SK-N-SH treated with all-trans-retinoic acid at 6 μM for 48 hours (cell line): ENCODE data around the gene TFG.

Experiments used
- ATAC-seq: fragments of 200-7000 bp; cut with Tn5 transposase; 3 replicates; pipeline ENCODE4 v1.9.1; 2020; ENCODE audit warnings: mild to moderate bottlenecking, moderate library complexity
- ARNTL ChIP-seq: fragments of 450-650 bp; formaldehyde crosslinking; IDR thresholded peaks from 2 replicates; pipeline ENCODE4 v1.5.0; 2020; ENCODE audit warnings: low read depth, mild to moderate bottlenecking, moderate library complexity, borderline replicate concordance
- CREB5 ChIP-seq: fragments of 250-450 bp; sonication (Bioruptor Pico); IDR thresholded peaks from 2 replicates; pipeline ENCODE4 v1.5.1; 2020; ENCODE audit warnings: low read depth, mild to moderate bottlenecking, moderate library complexity
- CSDC2 ChIP-seq: fragments of 250-450 bp; sonication (Bioruptor Pico); IDR thresholded peaks from 2 replicates; pipeline ENCODE4 v1.5.0; 2020; ENCODE audit warnings: mild to moderate bottlenecking, moderate library complexity
- CSRNP3 ChIP-seq: fragments of 250-450 bp; sonication (Bioruptor Pico); IDR thresholded peaks from 2 replicates; pipeline ENCODE4 v1.5.1; 2021; ENCODE audit warnings: mild to moderate bottlenecking, moderate library complexity
- ESRRG ChIP-seq: fragments of 250-450 bp; sonication (Bioruptor Pico); IDR thresholded peaks from 2 replicates; pipeline ENCODE4 v1.6.1; 2021; ENCODE audit warnings: mild to moderate bottlenecking
- GLIS3 ChIP-seq: fragments of 250-450 bp; sonication (Bioruptor Pico); IDR thresholded peaks from 2 replicates; pipeline ENCODE4 v1.5.0; 2020; ENCODE audit warnings: mild to moderate bottlenecking, moderate library complexity
- ISL1 ChIP-seq: fragments of 250-450 bp; sonication (Bioruptor Pico); IDR thresholded peaks from 2 replicates; pipeline ENCODE4 v2.1.2; 2022; ENCODE audit warnings: mild to moderate bottlenecking, moderate library complexity
- OSR1 ChIP-seq: fragments of 250-450 bp; sonication (Bioruptor Pico); IDR thresholded peaks from 2 replicates; pipeline ENCODE4 v1.8.0; 2022; ENCODE audit warnings: moderate library complexity, mild to moderate bottlenecking, inconsistent platforms
- PATZ1 ChIP-seq: fragments of 250-450 bp; sonication (Bioruptor Pico); IDR thresholded peaks from 2 replicates; pipeline ENCODE4 v1.8.0; 2020; ENCODE audit warnings: mild to moderate bottlenecking, moderate library complexity, borderline replicate concordance
- POU6F1 ChIP-seq: fragments of 250-450 bp; sonication (Bioruptor Pico); IDR thresholded peaks from 2 replicates; pipeline ENCODE4 v1.8.0; 2021; ENCODE audit warnings: low read depth, mild to moderate bottlenecking, moderate library complexity, borderline replicate concordance
- PPARA ChIP-seq: fragments of 250-450 bp; sonication (Bioruptor Pico); IDR thresholded peaks from 2 replicates; pipeline ENCODE4 v1.5.0; 2020; ENCODE audit warnings: mild to moderate bottlenecking, borderline replicate concordance
- RARB ChIP-seq: fragments of 250-450 bp; sonication (Bioruptor Pico); IDR thresholded peaks from 2 replicates; pipeline ENCODE4 v1.8.0; 2021; ENCODE audit warnings: mild to moderate bottlenecking, moderate library complexity
- SNAI2 ChIP-seq: fragments of 250-450 bp; sonication (Bioruptor Pico); IDR thresholded peaks from 2 replicates; pipeline ENCODE4 v1.5.0; 2020; ENCODE audit warnings: mild to moderate bottlenecking, moderate library complexity
- TCF4 ChIP-seq: fragments of 250-450 bp; sonication (Bioruptor Pico); IDR thresholded peaks from 2 replicates; pipeline ENCODE4 v1.8.0; 2021; ENCODE audit warnings: mild to moderate bottlenecking, moderate library complexity, borderline replicate concordance
- TSHZ2 ChIP-seq: fragments of 250-450 bp; sonication (Bioruptor Pico); IDR thresholded peaks from 2 replicates; pipeline ENCODE4 v1.5.0; 2020; ENCODE audit warnings: mild to moderate bottlenecking, moderate library complexity
- ZC3H10 ChIP-seq: fragments of 250-450 bp; sonication (Bioruptor Pico); IDR thresholded peaks from 2 replicates; pipeline ENCODE4 v1.5.1; 2021; ENCODE audit warnings: mild to moderate bottlenecking, moderate library complexity
- ZFP3 ChIP-seq: fragments of 250-450 bp; sonication (Bioruptor Pico); IDR thresholded peaks from 2 replicates; pipeline ENCODE4 v1.5.0; 2020; ENCODE audit warnings: mild to moderate bottlenecking, moderate library complexity
- ZFP30 ChIP-seq: fragments of 450-650 bp; formaldehyde crosslinking; IDR thresholded peaks from 2 replicates; pipeline ENCODE4 v1.5.0; 2022; ENCODE audit warnings: mild to moderate bottlenecking, moderate library complexity
- ZNF565 ChIP-seq: fragments of 450-650 bp; formaldehyde crosslinking; conservative IDR thresholded peaks from 2 replicates; pipeline ENCODE4 v1.5.0; 2020; ENCODE audit warnings: low read depth, mild to moderate bottlenecking, moderate library complexity
- ZNF70 ChIP-seq: fragments of 450-650 bp; formaldehyde crosslinking; IDR thresholded peaks from 2 replicates; pipeline ENCODE4 v1.5.0; 2020; ENCODE audit warnings: mild to moderate bottlenecking, moderate library complexity
- ZNF8 ChIP-seq: fragments of 450-650 bp; formaldehyde crosslinking; IDR thresholded peaks from 2 replicates; pipeline ENCODE4 v1.5.0; 2020; ENCODE audit warnings: mild to moderate bottlenecking, moderate library complexity

TFG gene

GRCh38 chr3:100726706-100727105, 17.4 kb downstream of the TFG start:
- ATAC-seq = no peak
- no peak for TF ChIP-seq ISL1 (CRISPR knock-in tag)
- no peak for TF ChIP-seq CSDC2 (CRISPR knock-in tag)
- TF ChIP-seq GLIS3 = no peak

- no peak for ATAC-seq
- TF ChIP-seq CREB5 (CRISPR knock-in tag) (no peak), TCF4 (CRISPR knock-in tag) (no peak), TSHZ2 (CRISPR knock-in tag) (no peak), ZC3H10 (CRISPR knock-in tag) (no peak), PATZ1 (CRISPR knock-in tag) (no peak), ISL1 (CRISPR knock-in tag) (no peak)
Measured at GRCh38 chr3:100730524-100730923, 21.2 kb downstream of the TFG start.

GRCh38 chr3:100732435-100732834, 23.1 kb downstream of the TFG start:
- no peak for ATAC-seq
- TF ChIP-seq ZNF8 (no peak), ZNF565 (CRISPR knock-in tag) (no peak), CREB5 (CRISPR knock-in tag) (no peak), ARNTL (no peak), SNAI2 (CRISPR knock-in tag) (no peak), GLIS3 (no peak), ESRRG (CRISPR knock-in tag) (no peak), CSDC2 (CRISPR knock-in tag) (no peak), ZC3H10 (CRISPR knock-in tag) (no peak), POU6F1 (no peak), ZNF70 (CRISPR knock-in tag) (no peak), RARB (CRISPR knock-in tag) (no peak), PPARA (CRISPR knock-in tag) (no peak), PATZ1 (CRISPR knock-in tag) (no peak), ZFP3 (CRISPR knock-in tag) (no peak), TSHZ2 (CRISPR knock-in tag) (no peak), CSRNP3 (CRISPR knock-in tag) (no peak), OSR1 (CRISPR knock-in tag) (no peak), ZFP30 (CRISPR knock-in tag) (no peak), ISL1 (CRISPR knock-in tag) (no peak)
